H4 (cell line): ENCODE measurements around the gene INHBB. TPM values are rescaled to one million over a fixed set of nuclear protein-coding genes. Genes with fewer than 3 reads are reported as not detected.

ENCODE experiments used
- DNase-seq: peaks from one replicate; pipeline ENCODE4 v3.0.0-alpha.2; 2015; ENCODE audit warnings: low spot score
- total RNA-seq: library from RNA; depleted of rRNA; stranded (reverse); fragments of >200 nt; shearing (Covaris generic); gene quantifications from 2 replicates; pipeline ENCODE4 v1.2.3, GENCODE V29; 2014; rRNA removed

INHBB gene
- total RNA-seq, 1 experiment from 2014 or later = 0.31 TPM

DNA sequence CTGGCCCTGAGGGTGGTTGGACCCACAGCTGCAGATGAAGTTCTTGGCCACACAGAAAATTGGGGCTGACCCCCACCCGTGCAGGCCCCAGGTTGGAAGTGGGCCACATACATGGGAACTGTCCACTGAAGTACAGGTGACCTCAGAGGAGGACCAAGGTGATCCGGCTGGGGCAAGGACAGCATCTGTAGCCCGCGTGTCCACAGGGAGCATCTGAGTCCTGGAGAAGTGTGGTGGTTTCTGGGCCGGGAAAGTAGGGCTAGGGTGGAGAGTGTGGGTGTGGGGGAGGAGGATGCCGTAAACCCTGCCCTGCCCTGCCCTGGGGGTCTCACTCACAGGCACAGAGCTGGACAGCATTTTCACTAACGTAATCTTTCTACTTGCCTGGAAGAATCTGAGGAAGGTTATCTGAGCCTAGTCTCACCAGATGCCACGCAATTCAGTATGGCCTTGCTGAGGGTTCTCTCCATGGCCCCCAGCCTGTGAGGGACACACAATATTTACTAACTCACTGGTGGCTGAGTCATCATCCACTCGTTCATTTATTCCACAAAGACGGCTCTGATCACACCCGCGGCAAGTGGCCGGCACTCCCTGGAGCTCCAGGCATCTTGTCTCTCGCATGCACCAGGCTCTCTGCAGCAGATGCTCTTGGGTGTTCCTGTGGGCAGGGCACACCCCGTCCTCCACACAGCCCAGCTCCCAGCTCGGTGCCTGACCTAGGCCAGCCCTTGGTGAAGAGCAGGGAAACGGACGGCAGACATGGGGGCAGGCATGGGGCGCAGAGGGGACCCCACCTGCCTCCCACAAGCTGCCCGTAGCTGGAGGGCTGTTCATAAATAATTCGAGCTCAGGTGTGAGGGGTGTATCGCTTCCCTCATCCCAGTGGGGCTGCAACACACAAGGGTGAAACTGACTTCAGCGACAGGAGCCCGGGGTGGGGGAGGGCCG lies 51.2 kb downstream of the INHBB start:
- peak; percentile 61 for DNase-seq

DNA sequence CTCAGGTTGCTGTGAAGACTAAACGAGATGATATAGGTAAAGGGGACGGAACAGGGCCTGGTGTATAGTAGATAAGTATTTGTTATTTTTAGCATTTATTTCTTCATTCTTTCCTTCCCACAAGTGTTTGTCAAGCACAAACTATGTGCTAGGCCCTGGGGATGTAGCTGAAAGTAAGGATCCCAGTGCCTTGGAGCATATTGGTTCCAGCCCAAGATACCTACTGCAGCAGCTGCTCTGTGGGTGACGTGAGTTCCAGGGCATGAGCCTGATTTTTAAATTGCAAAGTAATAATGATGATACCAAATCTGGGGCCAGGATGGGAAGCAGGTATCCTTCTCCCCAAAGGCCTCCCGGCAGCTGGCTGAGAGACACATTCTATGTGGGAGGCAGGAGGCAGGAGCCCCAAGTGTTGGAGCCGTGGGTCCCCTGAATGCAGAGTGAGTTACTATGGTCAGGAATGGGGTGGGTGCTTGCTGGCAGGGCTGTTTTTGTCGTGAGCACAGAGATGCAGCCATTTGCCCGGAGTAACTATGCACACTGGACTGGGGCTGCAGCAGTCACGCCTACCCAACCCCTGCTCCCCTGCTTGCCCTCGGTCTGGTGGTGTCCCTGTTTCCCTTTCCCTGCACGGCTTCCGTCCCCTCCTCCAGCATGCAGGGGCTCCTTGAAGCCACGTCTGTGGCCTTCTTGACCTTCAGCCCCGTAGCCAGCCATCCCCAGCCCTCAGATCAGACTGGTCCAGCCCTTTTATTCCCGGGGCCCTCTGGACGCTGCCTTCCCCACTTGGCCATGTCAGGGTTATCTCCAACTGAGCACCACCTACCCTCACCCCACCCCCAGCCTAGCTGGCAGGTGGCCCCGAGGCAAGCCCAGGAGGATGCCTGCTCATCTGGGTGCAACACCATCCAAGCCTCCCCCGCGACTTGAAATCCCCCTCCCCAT lies 52.4 kb downstream of the INHBB start:
- DNase-seq = peak; percentile 59

- DNase-seq = peak; percentile 39
These were observed 53.3 kb downstream of the INHBB start for GRCh38 chr2:120398996-120399888.

- no peak for DNase-seq
These were observed 53.9 kb downstream of the INHBB start for GRCh38 chr2:120399889-120400240.

DNA sequence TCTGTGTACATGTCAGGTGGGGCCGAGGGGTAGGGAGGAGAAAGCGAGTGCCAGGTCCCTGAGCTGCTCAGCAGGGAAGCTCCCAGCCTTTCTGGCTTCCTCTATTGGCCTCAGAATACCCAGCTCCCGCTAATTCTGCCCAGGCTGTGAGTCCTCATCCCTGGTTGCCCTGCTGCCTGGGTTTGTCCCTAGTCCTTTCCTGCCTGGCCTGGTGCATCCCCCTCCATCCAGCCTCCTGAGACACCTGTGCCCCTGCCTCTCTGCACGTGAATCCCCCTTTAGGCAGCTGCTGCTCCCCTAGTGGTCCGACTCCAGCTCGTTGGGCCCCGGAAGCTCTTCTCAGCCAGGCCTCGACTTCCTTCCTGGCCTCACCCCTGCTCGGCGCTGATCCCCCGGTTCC lies 54.6 kb downstream of the INHBB start:
- DNase-seq = no peak

Other genes with a start within 250 kb of the INHBB start
- gene TMEM185B, start 122.7 kb upstream of the INHBB start, total RNA-seq = 24.7 and 39.3 TPM in 2 replicates
- 31.8 and 34.4 TPM in 2 replicates for gene RALB, start 93.3 kb upstream of the INHBB start, total RNA-seq